HuH-7 (cell line): Measurements from ENCODE around the gene CDKN2B.
"Not testable (repeated sequence)": the region's sequence is repeated elsewhere in the genome, so short reads cannot be mapped to it uniquely, and the experiment has no call there.

Experiments used
- DNase-seq: peaks from one replicate; pipeline ENCODE4 v3.0.0; 2011; ENCODE audit warnings: low spot score

The CDKN2B gene

DNA sequence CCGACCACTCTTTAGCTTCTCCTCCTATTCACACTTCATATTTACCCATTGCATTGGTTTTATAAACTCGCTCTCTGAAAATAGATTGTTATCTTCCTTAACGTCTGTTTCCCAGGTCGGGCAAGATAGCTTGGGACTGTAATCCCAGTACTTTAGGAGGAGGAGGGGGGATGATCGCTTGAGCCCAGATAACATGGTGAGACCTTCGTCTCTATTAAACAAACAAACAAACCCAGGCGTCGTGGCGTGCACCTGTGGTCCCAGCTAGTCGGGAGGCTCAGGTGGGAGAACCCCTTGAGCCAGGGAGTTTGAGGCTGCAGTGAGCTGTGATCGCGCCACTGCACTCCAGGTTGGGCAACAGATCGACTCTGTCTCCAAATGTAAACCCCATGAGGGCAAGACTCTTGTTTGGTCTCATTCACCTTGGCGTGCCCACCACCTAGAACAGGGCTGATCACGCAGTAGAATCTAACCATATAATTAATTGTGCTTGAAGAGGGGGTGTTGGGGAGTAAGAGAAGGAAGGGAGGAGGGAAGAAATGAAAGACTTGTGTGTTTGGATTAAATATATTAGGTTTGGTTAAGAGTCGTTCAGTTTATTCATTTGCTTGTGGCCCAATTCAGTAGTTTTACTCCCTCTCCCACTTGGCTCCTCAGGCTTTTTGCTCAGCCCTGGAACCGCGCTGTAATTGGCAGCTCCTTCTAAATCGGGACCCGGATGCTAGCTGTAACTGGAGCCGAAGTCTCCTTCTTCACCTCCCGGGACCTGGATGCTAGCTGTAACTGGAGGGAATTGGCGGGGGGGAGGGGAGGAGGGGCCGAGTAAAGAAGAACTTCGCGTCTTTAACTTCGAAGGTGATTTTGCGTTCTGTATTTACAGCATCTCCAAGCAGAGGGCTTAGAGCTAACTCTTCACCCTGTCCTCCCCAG is 39.8 kb downstream of the CDKN2B start:
- no peak for DNase-seq

DNA sequence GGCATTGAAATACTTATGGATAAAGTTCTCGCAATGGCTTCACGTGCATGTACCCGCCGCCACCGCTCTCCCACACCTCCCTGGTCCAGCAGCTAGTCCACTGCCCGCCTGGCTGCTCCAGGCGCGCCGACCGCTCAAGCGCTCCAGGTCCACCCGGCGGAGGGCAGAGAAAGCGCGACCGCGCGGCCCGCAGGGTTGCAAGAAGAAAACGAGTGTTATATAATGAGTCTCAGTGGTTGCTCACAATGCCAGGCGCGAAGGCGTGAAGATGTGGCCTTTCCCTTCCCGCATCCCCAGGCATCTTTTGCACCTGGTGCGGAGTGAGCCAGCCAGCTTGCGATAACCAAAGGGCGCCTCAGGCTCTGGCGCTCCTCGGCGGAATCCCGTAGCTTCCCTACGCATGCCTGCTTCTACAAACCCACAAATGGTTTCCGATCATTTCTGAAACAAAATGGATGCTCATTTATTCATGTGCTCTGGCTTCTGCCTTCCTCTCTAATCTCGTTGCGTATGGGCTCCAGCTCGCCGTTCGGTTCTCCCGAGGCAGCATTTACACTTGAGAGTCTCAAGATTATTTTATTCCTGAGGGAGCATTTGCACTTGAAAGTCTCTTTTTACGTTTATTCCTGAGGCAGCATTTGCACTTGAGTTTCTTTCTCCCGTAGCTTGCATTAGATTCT is 40.6 kb downstream of the CDKN2B start:
- DNase-seq: no peak

DNA sequence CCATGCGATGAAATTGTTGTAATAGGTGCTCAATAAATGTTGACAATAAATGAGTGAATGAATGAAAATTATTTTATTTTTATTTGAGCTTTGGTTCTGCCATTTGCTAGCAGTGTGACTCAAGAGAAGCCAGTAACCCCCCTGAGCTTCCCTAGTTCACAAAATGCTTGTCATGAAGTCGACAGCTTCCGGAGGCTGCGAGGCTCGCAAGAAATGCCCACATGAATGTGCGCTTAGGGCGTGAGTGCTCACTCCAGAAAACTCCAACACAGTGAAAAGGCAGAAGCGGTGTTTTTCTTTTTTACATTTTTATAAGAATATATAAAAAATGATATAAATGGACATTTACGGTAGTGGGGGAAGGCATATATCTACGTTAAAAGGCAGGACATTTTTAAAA is 41.4 kb downstream of the CDKN2B start:
- no peak for DNase-seq

DNA sequence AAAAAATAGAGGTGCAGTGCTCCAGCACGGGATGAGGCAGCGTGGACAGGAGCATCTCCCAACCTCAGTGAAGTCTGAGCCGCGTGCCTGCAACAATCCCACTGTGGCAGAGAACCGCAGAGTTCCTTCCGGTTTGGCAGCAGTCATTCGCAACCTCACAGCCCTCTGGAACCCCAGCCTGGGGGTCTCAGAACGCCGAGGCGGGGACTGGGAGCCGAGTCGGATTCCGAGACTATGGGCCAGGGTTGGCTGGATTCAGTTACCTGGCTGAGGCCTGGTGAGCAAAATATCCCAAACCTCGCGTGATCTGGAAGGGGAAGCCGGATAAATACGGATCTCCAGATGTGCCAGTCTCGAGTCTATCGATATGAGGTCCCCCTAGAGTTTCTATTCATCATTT is 41.9 kb downstream of the CDKN2B start:
- no peak for DNase-seq

DNA sequence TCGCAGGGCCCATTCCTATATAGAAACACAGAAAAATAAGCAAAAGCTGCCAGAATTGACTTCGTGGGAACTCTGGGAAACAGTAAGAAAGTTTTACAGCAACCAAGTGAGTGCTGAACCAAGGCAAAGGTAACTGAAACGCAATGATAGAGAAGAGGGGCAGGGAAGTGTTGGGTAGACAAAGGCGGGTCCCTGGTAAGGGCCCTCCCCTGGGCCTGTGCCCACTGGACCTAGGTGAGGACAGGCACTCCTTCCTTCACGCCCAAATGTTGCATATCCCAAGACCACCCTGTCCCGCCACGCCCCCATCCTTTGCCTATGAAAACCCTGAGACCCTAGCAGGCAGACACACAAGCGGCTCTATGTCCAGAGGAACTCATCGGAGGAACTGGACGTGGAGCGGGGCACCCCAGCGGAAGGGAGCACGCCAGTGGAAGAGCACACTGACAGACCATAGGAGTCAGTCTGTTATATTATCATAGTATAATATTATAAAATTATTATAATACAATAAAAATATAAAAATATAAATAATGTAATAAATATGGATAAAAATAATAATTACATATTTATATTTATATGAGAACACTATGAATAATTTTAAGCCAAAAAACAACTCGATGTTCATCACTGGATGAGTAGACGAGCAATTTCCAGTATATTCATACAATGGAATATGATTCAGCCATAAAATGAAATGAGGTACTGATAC is 42.8 kb downstream of the CDKN2B start:
- no peak for DNase-seq

DNA sequence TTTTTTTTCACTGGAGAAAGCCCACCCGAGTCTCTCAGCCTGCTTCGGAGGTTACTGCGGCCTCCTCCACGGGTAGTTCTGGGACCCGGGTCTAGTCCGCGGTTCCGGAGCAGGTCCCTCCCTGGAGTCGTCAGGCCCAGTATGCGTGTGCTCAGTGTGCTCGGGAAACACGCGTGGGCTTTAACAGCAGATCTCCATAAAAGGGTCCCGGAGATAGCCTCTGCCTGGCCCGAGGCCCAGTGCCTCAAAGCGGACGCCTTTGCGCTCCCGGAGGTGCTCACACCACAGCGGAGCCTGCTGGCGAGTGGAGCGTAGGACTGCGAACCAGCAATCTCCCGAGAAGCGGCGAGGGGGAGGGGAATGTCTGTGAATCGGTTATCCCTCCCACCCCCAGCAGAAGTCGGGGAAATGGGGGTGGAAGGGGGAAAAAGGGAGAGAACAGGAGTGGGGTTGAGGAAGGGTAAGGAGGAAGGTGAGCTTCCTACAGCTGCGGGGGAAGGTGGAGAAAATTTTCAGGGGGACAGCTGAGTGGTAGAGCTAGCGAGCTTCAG is 43.6 kb downstream of the CDKN2B start:
- DNase-seq: peak; percentile 88

DNA sequence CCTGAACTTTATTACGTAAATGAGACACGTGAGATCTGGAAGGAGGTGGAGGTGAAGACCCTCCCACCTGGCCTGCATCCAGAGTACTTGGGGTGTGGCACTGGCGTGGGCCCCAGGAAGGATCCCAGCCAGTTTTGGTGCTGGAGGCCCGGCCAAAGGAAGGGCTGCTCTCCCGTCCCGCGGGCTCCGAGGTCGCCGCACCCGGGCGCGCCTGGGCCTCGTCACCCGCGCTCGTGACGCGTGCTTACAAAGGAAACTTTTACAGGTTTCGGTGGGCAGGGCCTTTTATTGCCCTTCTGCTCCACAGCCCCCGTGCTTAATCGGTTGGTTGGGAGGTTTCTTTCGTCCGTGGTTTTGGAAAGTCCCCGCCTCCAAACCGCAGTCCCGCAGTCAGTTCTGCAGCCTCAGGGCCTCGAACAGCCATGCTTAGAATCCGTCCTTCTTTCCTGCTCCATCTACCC is 44.1 kb downstream of the CDKN2B start:
- peak; percentile 58 for DNase-seq

DNA sequence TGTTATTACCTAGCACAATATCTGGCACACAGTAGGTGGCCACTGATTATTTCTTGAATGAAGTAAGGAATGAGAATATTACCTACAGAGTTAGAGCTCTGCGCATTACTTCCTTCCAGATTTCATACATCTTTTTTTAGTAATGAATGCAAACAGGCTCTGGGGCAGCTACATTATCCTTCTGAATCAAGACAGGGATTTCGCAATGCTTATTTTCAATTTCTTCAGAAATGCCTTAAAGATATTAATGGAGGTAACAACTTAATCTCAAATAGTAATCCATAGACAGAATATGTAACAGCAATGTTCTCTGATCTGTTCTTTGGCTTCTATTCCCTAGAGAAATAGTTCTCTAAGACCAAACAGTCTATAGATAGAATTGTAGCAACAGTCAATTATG is 47.5 kb downstream of the CDKN2B start:
- DNase-seq: no peak

DNA sequence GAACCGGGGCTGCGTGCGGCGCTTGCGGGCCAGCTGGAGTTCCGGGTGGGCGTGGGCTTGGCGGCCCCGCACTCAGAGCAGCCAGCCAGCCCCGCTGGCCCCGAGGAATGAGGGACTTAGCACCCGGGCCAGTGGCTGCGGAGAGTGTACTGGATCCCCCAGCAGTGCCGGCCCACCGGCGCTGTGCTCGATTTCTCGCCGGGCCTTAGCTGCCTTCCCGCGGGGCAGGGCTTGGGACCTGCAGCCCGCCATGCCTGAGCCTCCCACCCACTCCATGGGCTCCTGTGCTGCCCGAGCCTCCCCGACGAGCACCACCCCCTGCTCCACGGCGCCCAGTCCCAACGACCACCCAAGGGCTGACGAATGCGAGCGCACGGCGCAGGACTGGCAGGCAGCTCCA is 49.8 kb downstream of the CDKN2B start:
- not testable (repeated sequence) for DNase-seq

DNA sequence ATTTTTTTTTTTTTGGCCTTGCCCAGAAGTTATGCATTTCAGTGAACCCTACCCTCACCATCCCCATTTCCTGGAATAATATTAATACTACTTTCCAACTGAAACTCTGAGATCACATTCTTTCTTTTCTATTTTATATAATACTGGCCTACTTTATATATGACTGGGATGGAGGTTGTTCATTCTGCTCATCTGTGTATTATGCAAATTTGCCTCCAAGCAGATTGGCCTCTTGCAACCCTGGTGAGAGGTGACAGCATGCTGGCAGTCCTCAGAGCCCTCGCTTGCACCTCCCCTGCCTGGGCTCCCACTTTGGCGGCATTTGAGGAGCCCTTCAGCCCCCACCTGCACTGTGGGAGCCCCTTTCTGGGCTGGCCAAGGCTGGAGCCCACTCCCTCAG is 50.3 kb downstream of the CDKN2B start:
- no peak for DNase-seq
